ENCODE results near the gene C5AR2. TPM values are rescaled to one million over a fixed set of nuclear protein-coding genes. Genes with fewer than 3 reads are reported as not detected.

C5AR2 gene
- polyA plus RNA-seq, 1 of the 3 experiments (the other 2 are of a cell fraction): not detected

DNA sequence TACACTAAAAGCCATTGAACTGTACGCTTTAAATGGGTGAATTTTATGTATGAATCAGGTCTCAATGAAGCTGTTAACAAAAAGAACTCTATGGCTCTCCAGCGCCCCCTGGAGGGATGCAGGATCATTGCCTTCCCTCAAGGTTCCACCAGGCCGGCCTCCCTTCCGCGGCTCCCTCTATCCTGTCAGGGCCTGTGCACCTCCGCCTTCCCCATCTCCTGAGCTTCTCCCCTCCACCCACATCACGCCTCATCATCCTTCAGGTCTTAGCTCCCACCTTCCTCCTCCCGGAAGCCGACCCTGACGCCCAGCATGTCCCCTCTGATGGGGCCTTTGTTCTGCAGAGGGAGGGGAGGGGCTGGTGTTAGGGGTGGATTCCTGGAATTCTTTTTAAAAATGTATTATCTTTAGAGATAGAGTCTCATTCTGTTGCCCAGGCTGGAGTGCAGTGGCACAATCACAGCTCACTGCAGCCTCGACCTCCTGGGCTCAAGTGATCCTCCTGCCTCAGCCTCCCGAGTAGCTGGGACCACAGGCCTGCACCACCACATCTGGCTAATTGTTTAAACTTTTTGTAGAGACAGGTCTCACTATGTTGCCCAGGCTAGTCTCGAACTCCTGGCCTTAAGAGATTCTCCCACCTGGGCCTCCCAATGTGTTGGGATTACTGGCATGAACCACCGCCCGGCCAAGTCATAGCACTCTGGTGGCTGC, 59.7 kb downstream of the C5AR2 start:
- no peaks in the 10 kb centered on the region for H3K9me2 ChIP-seq
- H2AFZ ChIP-seq (ENCODE audit: low read depth): no peak overlapping the region
- H3K79me2 ChIP-seq (ENCODE audit: insufficient read depth): no peaks in the 10 kb centered on the region
- H3K4me2 ChIP-seq: no peak overlapping the region
- no peaks in the 10 kb centered on the region for H3F3A ChIP-seq (replicated peaks; ENCODE audit: insufficient read depth)
- ChIA-PET CTCF (interaction anchor here (0.6 to 5.1 kb wide), 52 partner anchors 9 to 373 kb away, joined by 3 to 108 read pairs (median 5); partner anchors contain the start of genes DHX34, INAFM1, MEIS3 and NPAS1), POLR2A (no interaction called here)
- H3K36me3 ChIP-seq (replicated peaks in 1 of 2; ENCODE audit: control insufficient read depth in 1 of 2, insufficient read depth in 2 of 2, low read length in 1 of 2): no peaks in the 10 kb centered on the region
- H3K27me3 ChIP-seq (ENCODE audit: insufficient read depth): no peaks in the 10 kb centered on the region
- no peaks in the 10 kb centered on the region for H3K4me1 ChIP-seq (ENCODE audit: control insufficient read depth in 1 of 2, insufficient read depth in 2 of 2, low read depth in 1 of 2, low read length in 1 of 2)
- H3K4me3 ChIP-seq (ENCODE audit: low read depth in 2 of 2, low read length in 1 of 2): no peak overlapping the region; a peak in 1 of 4 replicates
- TF ChIP-seq SMC3 (IDR thresholded peaks at IDR 0.05; ENCODE audit: low read depth, low read length) (peak; percentile 70), CTCF (IDR thresholded peaks at IDR 0.05) (peak; percentile 93), ELF1 (IDR thresholded peaks at IDR 0.05) (no peak), USF2 (IDR thresholded peaks at IDR 0.05; ENCODE audit: borderline replicate concordance, low read depth, low read length) (no peak), MEF2A (IDR thresholded peaks at IDR 0.05; ENCODE audit: borderline replicate concordance, low read depth) (no peak), RAD21 (IDR thresholded peaks at IDR 0.05; ENCODE audit: low read length) (peak; percentile 76)
- peak; percentile 82 for DNase-seq
- WGBS (ENCODE audit: low lambda C conversion rate): 47% methylated on average over 15 of the region's 15 CpGs
- H4K20me1 ChIP-seq (ENCODE audit: insufficient read depth): no peaks in the 10 kb centered on the region
- no peak overlapping the region for H3K27ac ChIP-seq (ENCODE audit: low read depth in 2 of 2, low read length in 1 of 2)
- H3K9me3 ChIP-seq: no peaks in the 10 kb centered on the region
- H3K9ac ChIP-seq: no peak overlapping the region

Other genes starting within 250 kb of the C5AR2 start
- gene ZC3H4, start 218.4 kb upstream of the C5AR2 start, polyA plus RNA-seq (2012; rRNA removed): 3.9 and 7.6 TPM in 2 replicates
- gene SAE1, start 201.3 kb upstream of the C5AR2 start, polyA plus RNA-seq (2012; rRNA removed): 123 and 126 TPM in 2 replicates
- gene BBC3, start 101.0 kb upstream of the C5AR2 start, polyA plus RNA-seq (2012; rRNA removed): 14.5 and 16.1 TPM in 2 replicates
- gene CCDC9, start 75.7 kb upstream of the C5AR2 start, polyA plus RNA-seq (2012; rRNA removed): 9.8 and 12.4 TPM in 2 replicates
- 3.8 and 5.5 TPM in 2 replicates for gene INAFM1, start 57.3 kb upstream of the C5AR2 start, polyA plus RNA-seq (2012; rRNA removed)
- gene C5AR1, start 22.3 kb upstream of the C5AR2 start, polyA plus RNA-seq (2012; rRNA removed): 1.2 and 1.3 TPM in 2 replicates
- 14.8 and 16.4 TPM in 2 replicates for gene DHX34, start 17.1 kb downstream of the C5AR2 start, polyA plus RNA-seq (2012; rRNA removed)
- gene MEIS3, start 87.4 kb downstream of the C5AR2 start, polyA plus RNA-seq (2012; rRNA removed): 61.0 and 69.8 TPM in 2 replicates
- 0.29 and 0.58 TPM in 2 replicates for gene SLC8A2, start 139.7 kb downstream of the C5AR2 start, polyA plus RNA-seq (2012; rRNA removed)
- 15.8 and 17.7 TPM in 2 replicates for gene KPTN, start 152.0 kb downstream of the C5AR2 start, polyA plus RNA-seq (2012; rRNA removed)
- gene NAPA, start 182.9 kb downstream of the C5AR2 start, polyA plus RNA-seq (2012; rRNA removed): 80.0 and 84.1 TPM in 2 replicates
- 0.08 TPM in 2 replicates for gene ZNF541, start 241.0 kb downstream of the C5AR2 start, polyA plus RNA-seq (2012; rRNA removed)

All from SK-N-SH (cell line).